Measurements from ENCODE around the gene CACNG4.

The CACNG4 gene

DNA sequence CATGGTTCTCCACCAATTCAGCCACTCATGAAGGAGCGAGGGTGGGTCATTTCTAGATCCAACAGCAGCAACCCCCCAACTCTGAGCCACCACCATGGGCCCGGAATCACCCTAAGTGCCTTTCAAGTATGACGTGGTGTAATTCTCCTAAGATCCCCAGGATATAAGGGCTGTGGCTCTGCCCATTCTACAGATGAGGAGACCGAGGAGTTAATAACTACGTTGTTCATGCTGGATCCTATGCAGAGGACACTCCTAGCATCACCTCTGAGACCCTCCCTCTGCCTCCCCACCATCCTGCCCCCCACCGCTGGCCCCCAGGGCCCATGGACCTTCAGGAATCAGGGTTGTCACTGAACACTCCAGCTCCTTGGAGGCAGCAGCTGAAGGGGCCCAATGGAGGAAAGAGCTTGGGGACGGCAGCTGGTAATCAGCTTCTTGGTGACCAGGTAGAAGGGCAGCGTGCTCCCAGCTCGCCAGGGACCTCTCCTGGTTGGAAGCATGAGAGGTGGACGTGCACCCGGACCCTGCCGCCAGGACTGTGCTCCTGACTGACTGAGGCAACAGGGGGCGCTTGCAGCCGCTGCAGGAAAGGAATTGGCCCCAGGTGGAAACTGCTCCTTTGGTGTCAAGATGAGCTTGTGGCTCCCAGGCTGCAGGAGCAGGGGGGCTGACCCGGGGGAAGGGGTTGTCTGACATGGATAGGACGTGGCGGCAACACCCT is 51.7 kb downstream of the CACNG4 start:
- Mint-ChIP-seq H3K4me3 (no peak overlapping the region), H3K27ac (no peak overlapping the region), H3K9me3 (no peaks in the 10 kb centered on the region), H3K27me3 (ENCODE audit: low read depth) (no peaks in the 10 kb centered on the region), H3K4me1 (ENCODE audit: low read depth) (no peaks in the 10 kb centered on the region), H3K36me3 (ENCODE audit: low read depth) (no peaks in the 10 kb centered on the region)
- no peak for DNase-seq (ENCODE audit: low spot score)

DNA sequence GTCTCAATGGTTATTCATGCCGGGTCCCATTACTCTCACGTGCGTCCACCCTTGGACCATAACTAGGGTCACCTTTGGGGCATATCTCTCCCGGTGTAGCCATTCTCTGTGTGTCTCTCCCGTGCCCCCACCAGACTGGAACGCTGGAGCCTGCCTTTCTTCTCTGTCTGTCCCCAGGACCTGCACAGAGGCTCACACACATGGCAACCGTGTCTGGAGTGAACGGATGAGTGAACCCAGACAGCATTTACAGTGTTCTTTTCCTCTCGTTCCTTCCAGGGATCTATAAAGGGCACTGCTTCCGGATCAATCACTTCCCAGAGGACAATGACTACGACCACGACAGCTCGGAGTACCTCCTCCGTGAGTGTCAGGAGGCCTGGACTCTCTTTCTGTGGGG is 53.4 kb downstream of the CACNG4 start:
- H3K4me3 Mint-ChIP-seq = no peak overlapping the region
- H3K4me1 Mint-ChIP-seq (ENCODE audit: low read depth) = no peaks in the 10 kb centered on the region
- H3K9me3 Mint-ChIP-seq = no peaks in the 10 kb centered on the region
- H3K27ac Mint-ChIP-seq = no peak overlapping the region
- H3K36me3 Mint-ChIP-seq (ENCODE audit: low read depth) = no peaks in the 10 kb centered on the region
- no peaks in the 10 kb centered on the region for H3K27me3 Mint-ChIP-seq (ENCODE audit: low read depth)
- no peak for DNase-seq (ENCODE audit: low spot score)

DNA sequence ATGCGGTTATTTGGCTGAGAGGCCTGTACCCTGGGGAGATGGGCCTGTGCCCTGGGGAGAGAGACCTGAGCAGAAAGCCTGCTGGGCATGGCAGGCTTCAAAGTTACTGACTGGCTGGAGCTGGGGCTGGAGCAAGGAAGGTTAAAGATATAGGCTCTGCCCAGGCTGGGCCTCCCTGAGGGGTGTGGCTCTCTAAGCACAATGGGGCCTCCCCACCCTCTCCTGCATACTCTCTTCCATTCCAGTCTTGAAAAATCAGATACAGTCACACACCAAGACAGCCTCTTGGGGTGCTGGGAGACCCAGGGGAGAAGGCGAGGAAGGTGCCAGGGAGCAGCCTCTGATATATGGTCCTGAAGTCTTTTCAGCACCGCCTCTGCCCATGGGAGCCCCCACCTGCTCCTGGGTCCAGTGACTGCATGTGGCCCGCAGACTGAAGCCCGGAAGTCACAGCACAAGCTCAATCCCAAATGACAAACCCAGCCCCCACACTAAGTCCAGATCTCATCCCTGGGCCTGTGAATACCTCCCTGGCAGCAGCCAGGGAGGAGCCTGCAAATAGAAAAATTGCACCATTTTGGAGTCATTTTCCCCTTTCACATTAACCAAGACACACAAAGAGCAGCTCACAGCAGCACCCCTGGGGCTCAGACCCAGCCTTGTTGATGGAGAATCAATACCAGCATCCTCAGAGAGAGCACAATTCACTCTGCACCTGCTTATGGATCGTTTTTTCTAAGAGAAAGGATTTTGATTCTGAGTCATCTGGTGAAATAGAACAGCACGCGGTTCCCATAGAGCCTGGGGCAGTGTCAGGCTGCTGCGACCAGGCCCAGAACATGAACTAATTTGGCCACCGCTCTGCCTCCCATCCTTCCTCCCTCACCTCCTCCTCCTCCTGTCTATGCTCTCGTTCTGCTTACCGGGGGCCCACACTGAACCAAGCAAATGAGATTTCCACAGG is 54.2 kb downstream of the CACNG4 start:
- no peak overlapping the region for H3K27ac Mint-ChIP-seq

GRCh38 chr17:67019809-67020208 is 55.3 kb downstream of the CACNG4 start:
- H3K9me3 Mint-ChIP-seq = no peaks in the 10 kb centered on the region

More for the DNA sequence above, 54.2 kb downstream of the CACNG4 start:
- H3K9me3 Mint-ChIP-seq = no peaks in the 10 kb centered on the region
- H3K4me1 Mint-ChIP-seq (ENCODE audit: low read depth) = no peaks in the 10 kb centered on the region
- no peak for DNase-seq (ENCODE audit: low spot score)
- no peaks in the 10 kb centered on the region for H3K27me3 Mint-ChIP-seq (ENCODE audit: low read depth)
- no peaks in the 10 kb centered on the region for H3K36me3 Mint-ChIP-seq (ENCODE audit: low read depth)
- H3K4me3 Mint-ChIP-seq = no peak overlapping the region

GRCh38 chr17:67020293-67020766 is 55.8 kb downstream of the CACNG4 start:
- H3K4me3 Mint-ChIP-seq = no peak overlapping the region
- no peaks in the 10 kb centered on the region for H3K4me1 Mint-ChIP-seq (ENCODE audit: low read depth)
- H3K27me3 Mint-ChIP-seq (ENCODE audit: low read depth) = no peaks in the 10 kb centered on the region
- no peak overlapping the region for H3K27ac Mint-ChIP-seq
- no peaks in the 10 kb centered on the region for H3K36me3 Mint-ChIP-seq (ENCODE audit: low read depth)
- no peak for DNase-seq (ENCODE audit: low spot score)
- no peaks in the 10 kb centered on the region for H3K9me3 Mint-ChIP-seq

More at GRCh38 chr17:67019809-67020208, 55.3 kb downstream of the CACNG4 start:
- Mint-ChIP-seq H3K4me1 (ENCODE audit: low read depth) (no peaks in the 10 kb centered on the region), H3K4me3 (no peak overlapping the region), H3K36me3 (ENCODE audit: low read depth) (no peaks in the 10 kb centered on the region), H3K27me3 (ENCODE audit: low read depth) (no peaks in the 10 kb centered on the region), H3K27ac (no peak overlapping the region)
- no peak for DNase-seq (ENCODE audit: low spot score)

DNA sequence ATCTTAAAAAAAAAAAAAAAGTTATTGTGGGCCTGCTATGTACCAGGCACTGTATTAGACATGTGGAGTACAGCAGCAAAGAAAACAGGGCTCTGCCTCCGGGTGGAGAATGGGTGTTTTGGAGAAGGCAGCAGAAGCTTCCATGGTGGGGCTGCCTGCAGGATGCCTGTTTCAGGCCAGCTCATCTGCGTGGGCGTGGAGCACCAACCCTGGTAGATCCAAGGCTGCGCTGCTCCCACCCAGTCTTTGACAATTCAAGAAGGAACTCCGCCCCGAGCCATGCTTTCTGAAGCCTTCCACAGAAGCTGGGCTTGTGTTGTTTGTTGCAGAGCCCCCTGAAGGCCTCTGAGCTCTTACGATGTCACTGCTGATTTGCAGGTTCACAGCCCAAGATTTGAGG is 56.7 kb downstream of the CACNG4 start:
- Mint-ChIP-seq H3K4me3 (no peak overlapping the region), H3K4me1 (ENCODE audit: low read depth) (no peaks in the 10 kb centered on the region), H3K36me3 (ENCODE audit: low read depth) (no peaks in the 10 kb centered on the region)

DNA sequence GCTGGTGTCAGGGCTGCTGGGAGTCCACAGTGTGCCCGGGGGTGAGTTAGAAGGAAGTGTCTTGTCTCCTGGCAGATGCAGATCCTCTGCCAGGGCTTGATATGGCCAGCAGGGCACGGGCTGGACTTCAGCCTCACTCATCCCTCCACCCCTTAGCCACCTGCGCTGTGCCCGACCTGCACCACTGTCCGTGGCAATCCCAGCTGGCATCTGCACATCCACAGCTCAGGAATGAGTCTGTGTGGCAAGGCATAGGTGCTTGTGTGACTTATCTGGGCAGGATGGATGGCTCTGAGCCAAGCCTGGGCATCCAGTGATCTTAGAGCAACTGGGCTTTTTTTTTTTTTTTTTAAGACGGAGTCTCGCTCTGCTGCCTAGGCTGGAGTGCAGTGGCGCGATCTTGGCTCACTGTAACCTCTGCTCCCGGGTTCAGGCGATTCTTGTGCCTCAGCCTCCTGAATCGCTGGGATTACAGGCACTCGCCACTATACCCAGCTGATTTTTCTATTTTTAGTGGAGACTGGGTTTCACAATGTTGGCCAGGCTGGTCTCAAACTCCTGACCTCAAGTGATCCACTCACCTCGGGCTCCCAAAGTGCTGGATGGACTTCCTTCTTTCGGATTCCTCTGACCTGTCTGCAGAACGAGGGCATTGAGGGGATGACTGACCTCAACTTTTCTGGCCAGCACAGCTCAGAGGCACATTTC is 57.4 kb downstream of the CACNG4 start:
- Mint-ChIP-seq H3K9me3 (no peaks in the 10 kb centered on the region), H3K27me3 (ENCODE audit: low read depth) (no peaks in the 10 kb centered on the region), H3K4me1 (ENCODE audit: low read depth) (no peaks in the 10 kb centered on the region), H3K36me3 (ENCODE audit: low read depth) (no peaks in the 10 kb centered on the region), H3K27ac (no peak overlapping the region), H3K4me3 (no peak overlapping the region)
- no peak for DNase-seq (ENCODE audit: low spot score)

More for the DNA sequence above, 56.7 kb downstream of the CACNG4 start:
- H3K27ac Mint-ChIP-seq = no peak overlapping the region
- H3K9me3 Mint-ChIP-seq = no peaks in the 10 kb centered on the region
- no peaks in the 10 kb centered on the region for H3K27me3 Mint-ChIP-seq (ENCODE audit: low read depth)
- no peak for DNase-seq (ENCODE audit: low spot score)

- no peaks in the 10 kb centered on the region for H3K4me1 Mint-ChIP-seq (ENCODE audit: low read depth)
- no peaks in the 10 kb centered on the region for H3K36me3 Mint-ChIP-seq (ENCODE audit: low read depth)
- H3K27ac Mint-ChIP-seq = no peak overlapping the region
- no peak for DNase-seq (ENCODE audit: low spot score)
- no peak overlapping the region for H3K4me3 Mint-ChIP-seq
- H3K27me3 Mint-ChIP-seq (ENCODE audit: low read depth) = no peaks in the 10 kb centered on the region
- no peaks in the 10 kb centered on the region for H3K9me3 Mint-ChIP-seq
Measured at GRCh38 chr17:67022451-67022810, 57.9 kb downstream of the CACNG4 start.

- H3K27ac Mint-ChIP-seq = no peak overlapping the region
- no peak for DNase-seq (ENCODE audit: low spot score)
Measured at GRCh38 chr17:67024736-67025135, 60.2 kb downstream of the CACNG4 start.

DNA sequence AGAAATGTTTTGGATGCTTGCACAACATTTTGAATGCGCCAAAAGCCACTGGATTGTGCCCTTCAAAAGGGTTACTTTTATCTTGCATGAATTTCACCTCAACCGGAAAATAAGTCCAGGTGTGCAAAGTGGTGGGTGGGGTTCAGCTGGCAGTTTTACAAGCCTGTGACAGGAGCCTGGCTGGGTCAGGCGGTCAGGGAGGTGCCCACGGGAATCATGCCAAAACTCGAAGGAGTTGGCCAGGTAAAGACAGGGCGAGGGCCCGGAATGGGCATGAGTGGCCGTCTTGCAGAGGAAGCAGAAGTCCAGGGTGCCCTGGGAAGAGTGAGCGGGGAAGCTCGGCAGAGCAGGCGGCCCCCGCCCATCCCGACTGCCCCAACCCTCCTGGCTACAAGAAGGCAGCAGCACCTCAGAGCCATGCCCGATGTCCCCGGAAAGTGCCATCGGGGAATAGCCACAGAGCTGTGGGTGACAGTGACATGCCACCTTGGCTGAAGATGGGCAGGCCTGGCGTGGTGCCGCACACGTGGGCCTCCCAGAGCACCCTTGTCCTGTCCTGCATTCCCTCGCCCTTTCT is 60.8 kb downstream of the CACNG4 start:
- Mint-ChIP-seq H3K27me3 (ENCODE audit: low read depth) (no peaks in the 10 kb centered on the region), H3K4me3 (no peak overlapping the region), H3K4me1 (ENCODE audit: low read depth) (no peaks in the 10 kb centered on the region), H3K27ac (no peak overlapping the region), H3K9me3 (no peaks in the 10 kb centered on the region), H3K36me3 (ENCODE audit: low read depth) (no peaks in the 10 kb centered on the region)
- no peak for DNase-seq (ENCODE audit: low spot score)

More at GRCh38 chr17:67024736-67025135, 60.2 kb downstream of the CACNG4 start:
- Mint-ChIP-seq H3K36me3 (ENCODE audit: low read depth) (no peaks in the 10 kb centered on the region), H3K4me1 (ENCODE audit: low read depth) (no peaks in the 10 kb centered on the region), H3K4me3 (no peak overlapping the region), H3K9me3 (no peaks in the 10 kb centered on the region), H3K27me3 (ENCODE audit: low read depth) (no peaks in the 10 kb centered on the region)

DNA sequence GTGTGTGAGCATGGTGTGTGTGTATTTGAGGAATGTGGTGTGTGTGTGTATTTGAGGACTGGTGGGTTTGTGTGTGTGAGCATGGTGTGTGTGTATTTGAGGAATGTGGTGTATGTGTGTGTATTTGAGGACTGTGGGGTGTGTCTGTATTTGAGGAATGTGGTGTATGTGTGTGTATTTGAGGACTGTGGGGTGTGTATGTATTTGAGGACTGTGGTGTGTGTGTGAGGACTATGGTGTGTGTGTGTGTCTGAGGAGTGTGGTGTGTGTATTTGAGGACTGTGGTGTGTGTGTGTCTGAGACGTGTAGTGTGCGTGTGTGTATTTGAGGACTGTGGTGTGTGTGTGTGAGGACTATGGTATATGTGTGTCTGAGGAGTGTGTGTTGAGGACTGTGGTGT is 61.8 kb downstream of the CACNG4 start:
- H3K9me3 Mint-ChIP-seq = no peaks in the 10 kb centered on the region

GRCh38 chr17:67027031-67027628 is 62.6 kb downstream of the CACNG4 start:
- H3K4me1 Mint-ChIP-seq (ENCODE audit: low read depth) = no peaks in the 10 kb centered on the region
- no peaks in the 10 kb centered on the region for H3K36me3 Mint-ChIP-seq (ENCODE audit: low read depth)
- no peaks in the 10 kb centered on the region for H3K27me3 Mint-ChIP-seq (ENCODE audit: low read depth)
- DNase-seq (ENCODE audit: low spot score) = no peak
- no peak overlapping the region for H3K4me3 Mint-ChIP-seq
- H3K27ac Mint-ChIP-seq = no peak overlapping the region
- H3K9me3 Mint-ChIP-seq = no peaks in the 10 kb centered on the region

More for the DNA sequence above, 61.8 kb downstream of the CACNG4 start:
- Mint-ChIP-seq H3K4me1 (ENCODE audit: low read depth) (no peaks in the 10 kb centered on the region), H3K27ac (no peak overlapping the region), H3K36me3 (ENCODE audit: low read depth) (no peaks in the 10 kb centered on the region), H3K27me3 (ENCODE audit: low read depth) (no peaks in the 10 kb centered on the region), H3K4me3 (no peak overlapping the region)
- no peak for DNase-seq (ENCODE audit: low spot score)

GRCh38 chr17:67030641-67031040 is 66.1 kb downstream of the CACNG4 start:
- Mint-ChIP-seq H3K4me1 (ENCODE audit: low read depth) (no peaks in the 10 kb centered on the region), H3K27ac (no peak overlapping the region), H3K9me3 (no peaks in the 10 kb centered on the region), H3K36me3 (ENCODE audit: low read depth) (no peaks in the 10 kb centered on the region), H3K27me3 (ENCODE audit: low read depth) (no peaks in the 10 kb centered on the region), H3K4me3 (no peak overlapping the region)
- DNase-seq (ENCODE audit: low spot score) = no peak

Data from T-helper 2 cell treated with Interferon-gamma antibody and Interleukin-4, amounts not matched to agents 5 μg/mL and 100 μg/mL, for 36 hours (primary cell).